Measurements from ENCODE around the gene USP19. TPM values are rescaled to one million over a fixed set of nuclear protein-coding genes. Genes with fewer than 3 reads are reported as not detected.
A peak's percentile ranks its signal among the peaks of the same experiment; 100 is the strongest.

USP19 gene
- total RNA-seq, 1 donor from 2014 or later, result 63.9 TPM

DNA sequence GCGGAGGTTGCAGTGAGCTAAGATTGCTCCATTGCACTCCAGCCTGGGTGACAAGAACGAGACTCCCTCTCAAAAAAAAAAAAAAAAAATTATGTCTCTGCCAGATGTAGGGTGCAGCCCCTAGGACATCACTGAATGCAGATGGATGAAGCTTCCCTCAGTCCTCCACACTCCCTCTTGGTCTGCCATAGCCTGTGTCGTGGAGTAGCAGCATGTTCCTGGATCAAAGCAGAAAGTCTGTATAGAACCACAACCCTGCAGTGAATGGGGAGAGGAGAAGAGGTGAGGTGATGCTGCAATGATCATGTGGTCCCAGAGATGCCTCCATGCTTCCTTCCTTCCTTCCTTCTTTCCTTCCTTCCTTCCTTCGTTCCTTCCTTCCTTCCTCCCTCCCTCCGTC, 27.5 kb upstream of the USP19 start:
- H3K27ac ChIP-seq, result no peak overlapping the region
- ATAC-seq (no peak), DNase-seq (no peak)
- H3K27me3 ChIP-seq, result no peaks in the 10 kb centered on the region
- H3K4me1 ChIP-seq, result no peaks in the 10 kb centered on the region
- H3K4me3 ChIP-seq, result no peak overlapping the region
- H3K36me3 ChIP-seq, result no peaks in the 10 kb centered on the region
- intact Hi-C loops (cut with DNase I), result no loop called here
- TF ChIP-seq, protein P1, sequence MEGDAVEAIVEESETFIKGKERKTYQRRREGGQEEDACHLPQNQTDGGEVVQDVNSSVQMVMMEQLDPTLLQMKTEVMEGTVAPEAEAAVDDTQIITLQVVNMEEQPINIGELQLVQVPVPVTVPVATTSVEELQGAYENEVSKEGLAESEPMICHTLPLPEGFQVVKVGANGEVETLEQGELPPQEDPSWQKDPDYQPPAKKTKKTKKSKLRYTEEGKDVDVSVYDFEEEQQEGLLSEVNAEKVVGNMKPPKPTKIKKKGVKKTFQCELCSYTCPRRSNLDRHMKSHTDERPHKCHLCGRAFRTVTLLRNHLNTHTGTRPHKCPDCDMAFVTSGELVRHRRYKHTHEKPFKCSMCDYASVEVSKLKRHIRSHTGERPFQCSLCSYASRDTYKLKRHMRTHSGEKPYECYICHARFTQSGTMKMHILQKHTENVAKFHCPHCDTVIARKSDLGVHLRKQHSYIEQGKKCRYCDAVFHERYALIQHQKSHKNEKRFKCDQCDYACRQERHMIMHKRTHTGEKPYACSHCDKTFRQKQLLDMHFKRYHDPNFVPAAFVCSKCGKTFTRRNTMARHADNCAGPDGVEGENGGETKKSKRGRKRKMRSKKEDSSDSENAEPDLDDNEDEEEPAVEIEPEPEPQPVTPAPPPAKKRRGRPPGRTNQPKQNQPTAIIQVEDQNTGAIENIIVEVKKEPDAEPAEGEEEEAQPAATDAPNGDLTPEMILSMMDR (IDR thresholded peaks at IDR 0.05), result no peak
- no peaks in the 10 kb centered on the region for H3K9me3 ChIP-seq

DNA sequence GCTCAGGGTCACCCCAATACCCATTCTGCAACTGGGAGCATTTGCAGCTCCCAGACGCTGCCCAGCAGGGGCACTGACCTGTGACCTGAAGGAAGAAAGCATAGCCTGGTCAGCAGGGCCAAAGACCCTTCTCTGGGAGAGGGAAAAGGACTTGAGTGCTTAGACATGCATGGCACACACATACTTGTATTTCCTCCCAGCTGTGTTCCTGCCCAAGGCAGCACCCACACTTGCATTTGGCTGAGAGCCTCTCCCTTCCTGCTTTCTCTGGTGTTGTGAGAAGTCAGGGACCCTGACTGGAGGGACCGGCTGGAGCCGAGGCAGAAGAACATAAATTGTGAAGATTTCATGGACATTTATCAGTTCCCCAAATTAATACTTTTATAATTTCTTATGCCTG, 19.5 kb upstream of the USP19 start:
- H3K4me3 ChIP-seq, result no peak overlapping the region
- H3K4me1 ChIP-seq, result no peaks in the 10 kb centered on the region
- no peaks in the 10 kb centered on the region for H3K36me3 ChIP-seq
- no peak overlapping the region for H3K27ac ChIP-seq
- ATAC-seq (no peak), DNase-seq (no peak)
- no peaks in the 10 kb centered on the region for H3K9me3 ChIP-seq
- intact Hi-C loops (cut with DNase I), result no loop called here
- H3K27me3 ChIP-seq, result no peaks in the 10 kb centered on the region
- TF ChIP-seq, protein P1 (IDR thresholded peaks at IDR 0.05), result no peak

DNA sequence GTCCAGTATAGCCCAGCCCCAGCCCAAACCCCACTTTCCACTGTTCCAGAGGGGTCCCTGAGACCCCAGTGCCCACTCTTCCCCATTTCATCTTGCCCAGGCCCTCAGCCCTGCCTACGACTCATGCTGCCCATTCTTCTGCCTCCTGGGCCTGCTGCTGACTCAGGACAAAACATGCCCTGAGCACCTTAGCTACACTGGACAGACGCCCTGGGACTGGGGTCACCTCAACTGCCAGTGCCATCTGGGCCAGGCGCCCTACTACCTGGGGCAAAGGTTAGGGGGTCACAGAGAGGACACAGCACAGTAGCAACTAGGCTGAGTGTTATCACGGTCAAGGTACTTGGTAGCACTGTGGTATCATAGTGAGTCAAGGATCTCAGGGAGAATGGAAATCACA, 14.9 kb upstream of the USP19 start:
- Histone ChIP-seq H3K4me3 (no peak overlapping the region), H3K4me1 (peaks cover 10% of the 10 kb centered on the region), H3K27me3 (no peaks in the 10 kb centered on the region), H3K27ac (no peak overlapping the region), H3K36me3 (peaks cover 5% of the 10 kb centered on the region), H3K9me3 (no peaks in the 10 kb centered on the region)
- DNase-seq (no peak), ATAC-seq (no peak)
- TF ChIP-seq, protein P1 (IDR thresholded peaks at IDR 0.05), result no peak
- intact Hi-C loops (cut with DNase I), result no loop called here

DNA sequence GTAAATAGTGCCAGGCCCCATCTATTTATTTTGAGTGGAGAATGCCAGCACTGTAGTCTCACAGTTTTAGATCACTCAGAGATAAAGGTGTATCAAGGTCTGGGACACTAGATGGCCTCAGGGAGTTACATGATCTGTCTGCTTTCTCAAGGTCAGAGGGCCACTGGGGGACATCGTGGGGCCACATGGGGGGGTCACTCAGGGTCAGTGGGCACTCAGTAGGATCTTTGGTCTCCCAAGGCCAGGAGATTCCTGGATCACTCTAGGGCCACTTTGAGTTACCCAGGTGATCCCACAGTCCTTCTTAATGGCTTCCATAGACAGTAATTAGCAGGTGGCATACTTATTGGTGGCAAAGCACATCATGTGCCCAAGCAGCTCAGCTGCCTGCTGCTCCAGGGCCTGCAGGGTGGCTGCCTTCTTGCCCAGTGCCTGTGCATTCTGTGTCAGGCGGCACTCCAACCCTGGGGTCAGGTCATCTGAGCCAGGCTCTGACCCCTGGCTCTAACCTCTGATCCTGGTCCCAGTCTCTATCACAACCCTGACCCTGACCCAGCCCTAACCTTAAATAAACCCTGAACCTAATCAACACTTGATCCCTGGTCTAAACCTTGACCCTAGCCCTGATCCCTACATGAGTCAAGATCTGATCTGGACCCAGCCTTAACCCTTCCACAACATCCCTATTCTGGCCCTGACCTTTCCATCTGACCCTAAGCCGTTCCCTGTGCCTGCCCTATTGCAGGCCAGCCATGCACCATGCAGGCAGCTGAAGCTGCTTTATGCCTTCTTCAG, 14.0 kb upstream of the USP19 start:
- Histone ChIP-seq H3K4me3 (no peak overlapping the region), H3K27ac (no peak overlapping the region), H3K36me3 (peaks cover 13% of the 10 kb centered on the region), H3K4me1 (peaks cover 10% of the 10 kb centered on the region), H3K27me3 (no peaks in the 10 kb centered on the region), H3K9me3 (no peaks in the 10 kb centered on the region)
- intact Hi-C loops (cut with DNase I), result no loop called here
- ATAC-seq (no peak), DNase-seq (no peak)
- TF ChIP-seq, protein P1 (IDR thresholded peaks at IDR 0.05), result no peak

DNA sequence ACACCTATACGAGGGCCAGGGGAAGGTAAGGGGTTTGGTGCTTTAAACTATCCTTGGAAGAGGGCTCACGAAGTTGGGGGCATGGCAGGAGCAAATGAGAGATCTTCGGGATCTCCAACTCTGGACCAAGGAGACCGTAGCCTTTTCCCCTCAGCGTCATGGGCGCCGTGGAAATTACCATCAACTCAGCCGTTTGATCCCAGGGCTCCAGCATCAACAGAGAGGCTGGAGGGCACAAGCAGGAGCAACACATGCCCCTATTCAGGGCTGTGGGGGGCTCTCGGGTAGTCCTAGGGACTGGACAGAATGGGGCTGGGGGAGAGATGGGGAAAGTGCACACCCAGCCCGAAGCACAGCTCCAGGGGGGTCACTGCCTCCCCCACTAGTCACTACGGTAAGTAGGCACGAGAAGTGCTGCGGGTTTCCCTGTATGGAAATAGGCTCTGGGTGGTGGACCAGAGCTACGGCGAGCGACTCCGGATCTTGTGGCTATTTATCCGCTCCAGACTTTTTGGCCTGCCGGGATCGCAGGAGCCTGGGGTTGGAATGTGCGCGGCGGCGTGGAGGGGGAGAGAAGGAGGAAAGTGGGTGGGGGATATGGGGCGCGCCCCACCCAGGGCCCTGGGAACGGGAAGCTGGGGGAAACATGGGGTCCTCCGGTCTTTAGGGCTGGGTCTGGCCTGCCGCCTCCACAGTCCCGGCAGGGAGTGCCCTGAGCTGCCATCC, 12.8 kb upstream of the USP19 start:
- Histone ChIP-seq H3K36me3 (peaks cover 25% of the 10 kb centered on the region), H3K9me3 (no peaks in the 10 kb centered on the region), H3K4me3 (peak overlapping the region; percentile 88), H3K4me1 (peaks cover 10% of the 10 kb centered on the region), H3K27me3 (no peaks in the 10 kb centered on the region), H3K27ac (peak overlapping the region; percentile 88)
- ATAC-seq, result peak; percentile 89
- intact Hi-C loops (cut with DNase I), result no loop called here
- TF ChIP-seq, protein P1 (IDR thresholded peaks at IDR 0.05), result no peak
- DNase-seq, result peak; percentile 90
